Osteocyte (in vitro differentiated cells): ENCODE data around the gene FNBP1L. TPM values are rescaled to one million over a fixed set of nuclear protein-coding genes. Genes with fewer than 3 reads are reported as not detected.

ENCODE experiments used
- DNase-seq: peaks from one replicate; pipeline ENCODE4 v3.0.0; 2021; ENCODE audit warnings: mixed read lengths; ENCODE audit not compliant: unreplicated experiment; ENCODE audit errors: extremely low spot score
- H3K27ac Mint-ChIP-seq: one replicate; pipeline ENCODE4 v1.8.0; 2021; ENCODE audit warnings: mild to moderate bottlenecking, mixed read lengths; ENCODE audit not compliant: unreplicated experiment
- H3K27me3 Mint-ChIP-seq: one replicate; pipeline ENCODE4 v1.8.0; 2021; ENCODE audit warnings: mixed read lengths; ENCODE audit not compliant: unreplicated experiment
- H3K36me3 Mint-ChIP-seq: one replicate; pipeline ENCODE4 v1.8.0; 2021; ENCODE audit warnings: mixed read lengths; ENCODE audit not compliant: unreplicated experiment
- H3K4me1 Mint-ChIP-seq: one replicate; pipeline ENCODE4 v1.8.0; 2021; ENCODE audit warnings: mixed read lengths; ENCODE audit not compliant: unreplicated experiment
- H3K4me3 Mint-ChIP-seq: one replicate; pipeline ENCODE4 v1.8.0; 2021; ENCODE audit warnings: mild to moderate bottlenecking, moderate library complexity, mixed read lengths; ENCODE audit not compliant: unreplicated experiment
- H3K9me3 Mint-ChIP-seq: one replicate; pipeline ENCODE4 v1.8.0; 2021; ENCODE audit warnings: mixed read lengths; ENCODE audit not compliant: unreplicated experiment
- total RNA-seq: library from RNA; stranded (reverse); gene quantifications from 2 replicates; pipeline ENCODE4 v1.2.1, GENCODE V29; 2021
- TF ChIP-seq, protein P1 (sequence below): fragments of 200-600 bp; sonication (generic); IDR thresholded peaks from 2 replicates; pipeline ENCODE4 v1.5.0; 2021; ENCODE audit warnings: antibody characterized with exemption, mild to moderate bottlenecking, moderate library complexity

Gene FNBP1L
- total RNA-seq, 1 donor from 2014 or later: 63.3 TPM

DNA sequence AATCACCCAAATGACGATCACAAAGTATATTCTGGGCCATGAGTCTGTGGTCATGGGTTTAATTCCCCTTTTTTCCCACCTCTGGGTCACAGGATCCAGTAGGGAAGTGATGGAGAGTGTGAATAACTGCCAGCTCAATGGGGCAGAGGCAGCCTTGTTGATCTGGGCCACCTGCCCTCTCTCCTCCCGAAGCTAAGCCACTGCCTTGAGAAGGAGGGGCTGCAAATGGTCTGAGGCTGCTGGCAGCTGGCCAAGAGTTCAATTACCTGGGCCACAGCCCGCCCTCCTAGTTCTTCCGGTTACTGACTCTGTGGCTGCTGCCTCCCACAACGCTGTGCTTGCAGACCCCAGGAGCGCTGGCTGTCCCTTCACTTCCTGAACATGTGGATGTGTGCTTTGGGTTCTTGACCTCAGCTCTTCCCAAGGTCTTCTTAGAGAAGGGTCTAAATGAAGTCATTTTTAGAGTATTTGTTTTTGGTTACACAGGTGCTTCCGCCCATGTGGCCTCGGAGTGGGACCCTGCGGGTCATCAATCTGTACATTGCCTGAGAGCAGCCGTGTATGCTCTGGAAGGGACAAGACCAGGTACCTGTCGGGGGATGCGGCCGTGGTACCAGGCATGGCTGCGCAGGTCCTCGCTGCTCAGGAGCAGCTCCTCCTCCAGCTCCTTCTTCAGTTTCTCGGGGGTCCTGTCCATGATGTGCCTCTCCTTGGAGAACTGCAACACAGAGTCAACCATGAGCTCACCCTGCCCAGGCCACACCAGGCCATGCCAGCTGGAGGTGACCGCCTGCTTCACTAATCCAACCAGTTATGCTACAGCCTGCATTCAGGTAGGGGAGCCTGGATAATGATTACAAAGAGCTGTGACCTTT is 144.0 kb downstream of the FNBP1L start:
- Mint-ChIP-seq H3K27ac (no peak overlapping the region), H3K9me3 (no peaks in the 10 kb centered on the region), H3K4me3 (no peak overlapping the region), H3K4me1 (peaks cover 58% of the 10 kb centered on the region), H3K36me3 (peaks cover 23% of the 10 kb centered on the region), H3K27me3 (no peaks in the 10 kb centered on the region)
- no peak for DNase-seq
- TF ChIP-seq, protein P1, sequence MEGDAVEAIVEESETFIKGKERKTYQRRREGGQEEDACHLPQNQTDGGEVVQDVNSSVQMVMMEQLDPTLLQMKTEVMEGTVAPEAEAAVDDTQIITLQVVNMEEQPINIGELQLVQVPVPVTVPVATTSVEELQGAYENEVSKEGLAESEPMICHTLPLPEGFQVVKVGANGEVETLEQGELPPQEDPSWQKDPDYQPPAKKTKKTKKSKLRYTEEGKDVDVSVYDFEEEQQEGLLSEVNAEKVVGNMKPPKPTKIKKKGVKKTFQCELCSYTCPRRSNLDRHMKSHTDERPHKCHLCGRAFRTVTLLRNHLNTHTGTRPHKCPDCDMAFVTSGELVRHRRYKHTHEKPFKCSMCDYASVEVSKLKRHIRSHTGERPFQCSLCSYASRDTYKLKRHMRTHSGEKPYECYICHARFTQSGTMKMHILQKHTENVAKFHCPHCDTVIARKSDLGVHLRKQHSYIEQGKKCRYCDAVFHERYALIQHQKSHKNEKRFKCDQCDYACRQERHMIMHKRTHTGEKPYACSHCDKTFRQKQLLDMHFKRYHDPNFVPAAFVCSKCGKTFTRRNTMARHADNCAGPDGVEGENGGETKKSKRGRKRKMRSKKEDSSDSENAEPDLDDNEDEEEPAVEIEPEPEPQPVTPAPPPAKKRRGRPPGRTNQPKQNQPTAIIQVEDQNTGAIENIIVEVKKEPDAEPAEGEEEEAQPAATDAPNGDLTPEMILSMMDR: no peak

DNA sequence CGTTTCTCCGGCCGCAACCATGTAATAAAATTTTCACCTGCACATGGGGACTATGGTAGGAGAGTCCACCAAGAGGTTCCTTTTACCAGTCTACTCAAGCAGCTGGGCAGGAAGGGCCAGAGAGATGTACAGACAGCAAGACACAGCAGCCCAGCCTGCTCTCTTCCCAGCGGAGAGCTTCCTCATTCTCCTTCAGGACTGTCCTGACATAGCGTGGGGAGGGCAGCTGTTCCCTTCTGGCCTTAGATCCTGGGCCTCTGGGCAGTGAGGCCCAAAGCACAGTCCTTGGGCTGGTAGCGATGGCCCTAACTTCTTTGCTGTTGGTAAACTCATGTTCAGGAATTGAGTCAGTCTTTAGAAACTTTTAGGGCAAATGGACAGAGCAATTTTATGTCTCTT is 144.6 kb downstream of the FNBP1L start:
- H3K9me3 Mint-ChIP-seq: no peaks in the 10 kb centered on the region
- no peaks in the 10 kb centered on the region for H3K27me3 Mint-ChIP-seq
- peaks cover 23% of the 10 kb centered on the region for H3K36me3 Mint-ChIP-seq
- peaks cover 60% of the 10 kb centered on the region for H3K4me1 Mint-ChIP-seq
- no peak overlapping the region for H3K4me3 Mint-ChIP-seq
- TF ChIP-seq, protein P1: no peak
- H3K27ac Mint-ChIP-seq: no peak overlapping the region
- DNase-seq: no peak

DNA sequence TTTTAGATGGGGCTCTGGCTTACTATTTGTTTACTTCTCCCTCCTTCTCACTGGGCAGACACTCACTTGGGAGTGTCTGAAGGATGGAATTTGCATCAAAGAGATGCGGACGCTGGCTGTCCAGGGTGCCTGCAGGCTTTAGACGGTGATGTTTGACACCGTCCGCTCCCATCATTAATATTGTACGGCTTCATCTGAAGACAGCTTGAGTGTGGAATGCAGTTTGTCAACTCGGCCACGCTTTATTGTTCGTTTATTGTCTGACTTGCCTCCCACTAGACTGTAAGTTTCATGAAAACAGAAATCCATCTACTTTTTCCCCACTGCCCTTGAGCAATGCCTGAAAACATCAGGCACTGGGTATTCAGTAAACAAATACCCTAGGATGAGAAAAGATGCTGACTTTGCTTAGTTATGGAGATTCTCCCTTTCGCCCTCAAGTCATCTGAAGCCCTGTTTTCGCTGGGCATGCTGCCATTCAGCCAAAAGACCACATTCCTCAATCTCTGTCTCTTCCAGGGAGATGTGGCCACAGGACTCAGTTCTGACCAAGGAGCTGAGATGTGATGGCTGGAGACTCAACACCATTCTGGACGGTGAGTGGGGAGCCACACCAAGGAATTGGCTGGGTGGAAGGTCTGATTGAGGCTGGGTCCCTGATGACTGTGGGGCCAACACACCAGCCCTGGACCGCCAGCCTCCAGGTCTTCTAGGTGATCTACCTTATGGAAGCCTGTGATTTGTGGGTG is 146.1 kb downstream of the FNBP1L start:
- H3K4me1 Mint-ChIP-seq: peaks cover 58% of the 10 kb centered on the region
- no peak for DNase-seq
- no peak overlapping the region for H3K4me3 Mint-ChIP-seq
- no peaks in the 10 kb centered on the region for H3K27me3 Mint-ChIP-seq
- TF ChIP-seq, protein P1: no peak
- peaks cover 11% of the 10 kb centered on the region for H3K36me3 Mint-ChIP-seq
- H3K27ac Mint-ChIP-seq: no peak overlapping the region
- H3K9me3 Mint-ChIP-seq: no peaks in the 10 kb centered on the region

DNA sequence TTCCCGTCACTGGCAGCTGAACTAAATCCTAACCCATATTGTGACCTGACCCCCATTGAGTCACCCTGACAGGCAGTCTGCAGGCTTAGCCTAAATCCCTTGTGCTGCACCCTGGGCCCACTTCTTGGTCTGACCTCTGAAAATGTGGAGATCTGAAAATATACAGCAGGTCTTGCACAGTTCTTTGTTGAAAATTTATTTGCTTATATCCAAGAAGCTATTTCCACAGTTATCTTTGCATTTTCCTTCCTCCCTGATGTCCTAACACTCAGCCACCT is 146.6 kb downstream of the FNBP1L start:
- DNase-seq: no peak
- no peak overlapping the region for H3K4me3 Mint-ChIP-seq
- peak overlapping the region; percentile 38 for H3K27ac Mint-ChIP-seq

More for the DNA sequence above, 146.6 kb downstream of the FNBP1L start:
- H3K27me3 Mint-ChIP-seq: no peaks in the 10 kb centered on the region
- peaks cover 10% of the 10 kb centered on the region for H3K36me3 Mint-ChIP-seq
- no peaks in the 10 kb centered on the region for H3K9me3 Mint-ChIP-seq
- peaks cover 58% of the 10 kb centered on the region for H3K4me1 Mint-ChIP-seq
- TF ChIP-seq, protein P1: no peak
